Psoas muscle (tissue), 8 donors: ENCODE data around the gene TXNRD1. TPM values are rescaled to one million over a fixed set of nuclear protein-coding genes. Genes with fewer than 3 reads are reported as not detected.

Source experiments
- ATAC-seq, 4 donors: fragments of 200-7000 bp; cut with Tn5 transposase; one replicate each; pipeline ENCODE4 v1.9.1; 2020; ENCODE audit warnings: moderate library complexity in 3 of 4, mild to moderate bottlenecking in 2 of 4
- DNase-seq, 2 donors: peaks; one replicate each; pipeline ENCODE4 v3.0.0-alpha.2; 2020
- H3K27ac ChIP-seq: fragments of 200-600 bp; one replicate; pipeline ENCODE4 v1.8.0; 2022
- H3K27me3 ChIP-seq, 3 donors: fragments of 200-600 bp in 1 of 3; one replicate each; pipeline versions ENCODE4 v1.6.1 to v1.8.0; 2013 to 2022; ENCODE audit warnings: low read length in 2 of 3, mild to moderate bottlenecking in 2 of 3, moderate library complexity in 1 of 3; ENCODE audit not compliant: insufficient read depth in 3 of 3
- H3K36me3 ChIP-seq, 2 donors: fragments of 200-600 bp in 1 of 2; one replicate each; pipeline versions ENCODE4 v1.6.1 to v1.8.0; 2013 to 2022; ENCODE audit warnings: low read depth in 1 of 2, mild to moderate bottlenecking in 1 of 2, moderate library complexity in 1 of 2; ENCODE audit not compliant: insufficient read depth in 1 of 2
- H3K4me1 ChIP-seq: fragments of 200-600 bp; one replicate; pipeline ENCODE4 v1.8.0; 2022
- H3K4me3 ChIP-seq: fragments of 200-600 bp; one replicate; pipeline ENCODE4 v1.8.0; 2022; ENCODE audit warnings: mild to moderate bottlenecking
- H3K9me3 ChIP-seq: fragments of 200-600 bp; one replicate; pipeline ENCODE4 v1.8.0; 2022
- WGBS, 3 donors: extraction: QIAGEN DNeasy Blood & Tissue Kit; methylation state at CpG; one replicate each; pipeline versions ENCODE4 v1.1.6 to v1.1.7; 2013; 5-methylcytosine and 5-hydroxymethylcytosine counted together
- intact Hi-C, 2 donors: fragments of 100-400 bp; cut with DNase I; formaldehyde crosslinking; loops; one replicate each; pipeline versions ENCODE4 v1.11.0 to v1.14.2; 2022
- polyA plus RNA-seq, 3 donors: library from polyadenylated mRNA; stranded (reverse); fragments of 200-250 nt; gene quantifications; one replicate each; pipeline ENCODE4 v1.2.3, GENCODE V29; 2013
- total RNA-seq, 4 donors: library from RNA; stranded (reverse); fragmentation: NEBNext Ultra II Directional in 2 of 4; extraction: Animal tissue kit (Norgen Biotek cat#: 25700) in 2 of 4; gene quantifications; one replicate each; pipeline versions ENCODE4 v1.2.1 to v1.2.4, GENCODE V29; 2021 to 2023
- TF ChIP-seq, protein P1 (sequence below): fragments of 200-600 bp; IDR thresholded peaks from one replicate; pipeline ENCODE4 v1.8.0; 2022; ENCODE audit warnings: antibody characterized with exemption
- donor health status: healthy with polysubstance abuse.
- donor health status: DM: no; HTN: no; CAD: no; lungs with moderate emphysema.
- donor health status: Bipolar disorder and iron deficiency.
- donor health status: healthy.
- donor health status: DM: yes; HTN: yes; CAD: no.
- donor health status: DM: no; HTN: no; CAD: no.
- donor health status: DM: no; HTN: no; CAD: no.
- donor health status: DM: yes; HTN: yes; CAD: no.

Gene TXNRD1
- total and polyA plus RNA-seq, 7 donors: 46.0 to 249 (median 110) TPM

DNA sequence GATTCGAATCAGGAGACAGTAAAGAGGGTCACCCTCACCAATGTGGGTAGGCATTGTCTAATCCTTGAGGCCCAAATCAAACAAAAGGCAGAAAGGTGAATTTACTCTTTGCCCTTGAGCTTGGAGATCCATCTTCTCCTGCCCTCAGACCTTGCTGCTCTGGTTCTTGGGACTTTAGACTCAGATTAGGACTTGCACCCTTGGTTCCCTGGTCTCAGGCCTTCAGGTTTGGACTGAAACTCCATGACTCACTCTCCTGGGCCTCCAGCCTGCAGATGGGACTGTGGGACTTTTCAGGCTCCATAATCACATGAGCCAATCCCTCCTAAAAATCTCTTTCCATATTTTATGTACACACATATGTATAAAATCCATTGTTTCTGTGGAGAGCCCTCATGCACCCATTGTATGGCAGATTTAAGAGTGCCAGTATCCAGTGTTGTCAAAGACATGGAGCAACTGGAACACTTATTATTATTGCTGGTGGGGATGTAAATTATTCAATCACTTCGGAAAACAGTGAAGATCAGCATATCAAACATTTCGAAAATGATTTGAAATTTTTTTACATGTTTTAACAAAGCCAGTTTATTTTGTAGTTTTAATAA lies 136.6 kb downstream of the TXNRD1 start:
- TF ChIP-seq, protein P1, sequence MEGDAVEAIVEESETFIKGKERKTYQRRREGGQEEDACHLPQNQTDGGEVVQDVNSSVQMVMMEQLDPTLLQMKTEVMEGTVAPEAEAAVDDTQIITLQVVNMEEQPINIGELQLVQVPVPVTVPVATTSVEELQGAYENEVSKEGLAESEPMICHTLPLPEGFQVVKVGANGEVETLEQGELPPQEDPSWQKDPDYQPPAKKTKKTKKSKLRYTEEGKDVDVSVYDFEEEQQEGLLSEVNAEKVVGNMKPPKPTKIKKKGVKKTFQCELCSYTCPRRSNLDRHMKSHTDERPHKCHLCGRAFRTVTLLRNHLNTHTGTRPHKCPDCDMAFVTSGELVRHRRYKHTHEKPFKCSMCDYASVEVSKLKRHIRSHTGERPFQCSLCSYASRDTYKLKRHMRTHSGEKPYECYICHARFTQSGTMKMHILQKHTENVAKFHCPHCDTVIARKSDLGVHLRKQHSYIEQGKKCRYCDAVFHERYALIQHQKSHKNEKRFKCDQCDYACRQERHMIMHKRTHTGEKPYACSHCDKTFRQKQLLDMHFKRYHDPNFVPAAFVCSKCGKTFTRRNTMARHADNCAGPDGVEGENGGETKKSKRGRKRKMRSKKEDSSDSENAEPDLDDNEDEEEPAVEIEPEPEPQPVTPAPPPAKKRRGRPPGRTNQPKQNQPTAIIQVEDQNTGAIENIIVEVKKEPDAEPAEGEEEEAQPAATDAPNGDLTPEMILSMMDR: no peak
- 92 to 95% (median 94%) methylated on average over 3 of the region's 3 CpGs for WGBS, 3 donors
- Histone ChIP-seq H3K4me3 (no peak overlapping the region), H3K9me3 (no peaks in the 10 kb centered on the region), H3K27ac (no peak overlapping the region), H3K36me3 (peaks cover 17 to 79% of the 10 kb centered on the region in 2 donors), H3K27me3 (no peaks in the 10 kb centered on the region), H3K4me1 (peaks cover 13% of the 10 kb centered on the region)
- no peak for DNase-seq
- intact Hi-C loops: no loop called here
- peak in 1 of 4 donors; percentile 25 for ATAC-seq

DNA sequence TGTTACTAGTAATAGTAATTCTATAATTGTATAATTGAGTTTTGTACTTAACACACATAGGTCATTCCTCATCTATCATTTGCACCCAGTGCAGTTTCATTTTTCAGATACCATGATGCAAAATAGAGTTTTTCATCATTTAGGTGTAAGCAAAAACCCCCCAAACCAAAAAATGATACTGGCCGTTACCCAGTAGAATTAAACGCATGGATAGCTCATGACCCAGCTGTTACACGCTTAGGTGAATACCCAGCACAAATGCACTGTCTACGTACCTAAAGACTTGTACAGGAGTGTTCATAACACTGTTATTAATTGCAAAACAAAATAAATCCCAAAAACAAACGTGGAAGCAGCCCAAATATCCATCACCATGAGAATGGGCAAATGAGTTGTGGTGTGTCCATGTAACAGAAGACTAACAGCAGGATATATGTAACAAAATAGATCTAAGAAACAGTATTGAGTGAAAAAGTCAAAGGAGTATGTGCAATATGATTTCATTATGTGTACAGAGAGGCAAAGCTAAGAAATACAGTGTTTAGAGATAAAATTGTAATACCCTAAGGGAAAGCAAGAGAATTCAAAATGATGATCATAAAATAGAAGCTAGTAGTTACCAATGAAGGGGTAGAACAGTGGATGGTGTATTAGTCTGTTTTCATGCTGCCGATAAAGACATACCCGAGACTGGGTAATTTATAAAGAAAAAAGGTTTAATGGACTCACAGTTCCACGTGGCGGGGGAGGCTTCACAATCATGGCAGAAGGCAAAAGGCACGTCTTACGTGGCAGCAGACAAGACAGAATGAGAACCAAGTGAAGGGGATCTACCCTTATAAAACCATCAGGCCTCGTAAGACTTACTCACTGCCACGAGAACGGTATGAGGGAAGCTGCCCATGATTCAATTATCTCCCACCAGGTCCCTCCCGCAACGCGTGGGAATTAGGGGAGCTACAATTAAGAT lies 137.7 kb downstream of the TXNRD1 start:
- H3K36me3 ChIP-seq: peaks cover 16 to 68% of the 10 kb centered on the region in 2 donors
- DNase-seq: no peak
- ATAC-seq: no peak
- no peaks in the 10 kb centered on the region for H3K27me3 ChIP-seq
- no peaks in the 10 kb centered on the region for H3K9me3 ChIP-seq
- intact Hi-C loops: no loop called here
- H3K27ac ChIP-seq: no peak overlapping the region
- peaks cover 5% of the 10 kb centered on the region for H3K4me1 ChIP-seq
- TF ChIP-seq, protein P1: no peak
- WGBS, 3 donors: 94 to 96% (median 95%) methylated on average over 17 of the region's 17 CpGs
- no peak overlapping the region for H3K4me3 ChIP-seq

DNA sequence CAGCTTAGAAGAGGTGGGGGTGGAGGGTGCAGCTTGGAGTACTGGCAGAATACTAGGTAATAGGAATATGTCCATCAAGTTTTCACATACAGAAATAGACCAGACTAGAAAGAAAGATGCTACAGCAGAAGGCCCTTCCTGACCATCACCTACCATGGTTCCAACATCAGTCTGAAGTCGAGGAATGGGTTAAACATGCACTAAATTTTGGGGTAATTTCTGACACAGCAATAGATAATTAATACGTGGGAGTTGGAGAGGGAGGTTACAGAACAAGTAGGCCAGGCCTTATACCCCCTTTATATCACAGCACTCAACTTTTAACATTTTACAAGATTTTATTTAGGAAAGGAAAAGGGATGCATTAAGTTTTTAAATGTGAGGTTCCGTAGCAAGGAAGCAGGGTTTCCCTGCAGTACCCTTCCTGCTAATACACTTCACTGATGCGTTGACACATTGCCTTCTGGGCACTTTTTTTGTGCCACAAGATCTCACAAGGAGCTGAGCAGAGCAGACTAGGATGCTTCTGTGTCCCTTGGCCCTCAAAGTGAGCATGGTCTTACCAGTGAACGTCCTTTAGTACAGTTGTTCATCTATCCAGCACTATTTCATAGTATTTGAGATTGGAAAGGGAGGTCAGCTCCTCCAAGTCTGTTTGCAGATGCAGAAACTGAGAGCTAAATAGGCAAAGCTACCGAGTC lies 138.7 kb downstream of the TXNRD1 start:
- TF ChIP-seq, protein P1: no peak
- Histone ChIP-seq H3K4me3 (no peak overlapping the region), H3K27ac (no peak overlapping the region), H3K36me3 (peaks cover 11 to 58% of the 10 kb centered on the region in 2 donors), H3K4me1 (peaks cover 1% of the 10 kb centered on the region), H3K9me3 (no peaks in the 10 kb centered on the region), H3K27me3 (no peaks in the 10 kb centered on the region)
- no peak for ATAC-seq
- intact Hi-C loops: no loop called here
- WGBS, 3 donors: 83 to 85% (median 85%) methylated on average over 6 of the region's 6 CpGs
- DNase-seq: no peak

DNA sequence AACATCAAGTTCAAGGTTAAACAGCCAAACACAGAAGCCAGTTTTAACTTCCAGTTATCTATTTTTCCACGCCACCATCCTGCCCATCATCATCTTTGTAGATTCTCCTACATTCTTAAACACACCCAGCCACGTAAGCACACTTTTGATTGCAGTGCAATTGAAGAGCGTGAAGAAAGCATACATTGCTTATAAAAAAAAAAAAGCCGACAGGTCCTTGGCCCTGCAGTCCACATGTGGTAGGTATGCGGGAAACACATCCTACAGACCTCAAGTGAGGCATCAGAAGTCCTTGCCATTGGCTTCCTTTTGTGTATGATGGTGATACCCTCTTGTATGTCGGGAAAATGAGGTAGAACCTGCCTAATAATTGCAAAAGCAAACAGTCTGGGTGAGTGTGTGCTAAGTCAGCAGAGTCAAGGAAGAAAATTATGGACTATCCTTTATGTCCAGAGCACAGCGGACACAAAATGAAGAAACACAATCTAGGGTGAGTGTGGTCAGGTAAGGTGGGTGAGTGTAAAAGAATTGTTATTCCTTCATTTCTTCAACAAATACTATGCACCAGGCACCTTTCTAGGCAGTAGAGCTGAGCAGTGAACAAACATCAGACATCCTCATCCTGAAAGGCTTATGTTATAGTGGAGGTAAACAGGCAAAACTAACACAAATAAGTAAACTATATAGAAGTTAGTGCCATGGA lies 139.4 kb downstream of the TXNRD1 start:
- WGBS, 3 donors: 90 to 94% (median 94%) methylated on average over 7 of the region's 7 CpGs
- intact Hi-C loops: loop anchor here (5.0 kb wide), 2 partner anchors 148 to 153 kb away; no protein-coding TSS in a partner anchor
- Histone ChIP-seq H3K9me3 (no peaks in the 10 kb centered on the region), H3K4me1 (no peaks in the 10 kb centered on the region), H3K27ac (no peak overlapping the region), H3K27me3 (no peaks in the 10 kb centered on the region), H3K4me3 (no peak overlapping the region), H3K36me3 (peaks cover 11 to 51% of the 10 kb centered on the region in 2 donors)
- ATAC-seq: no peak
- TF ChIP-seq, protein P1: no peak
- DNase-seq: no peak
